Osteoblast (primary cell): ENCODE results near the gene FBXO3. TPM values are rescaled to one million over a fixed set of nuclear protein-coding genes. Genes with fewer than 3 reads are reported as not detected.
"Not testable (repeated sequence)": the region's sequence is repeated elsewhere in the genome, so short reads cannot be mapped to it uniquely, and the experiment has no call there.

Source experiments
- DNase-seq: peaks from one replicate; pipeline ENCODE4 v3.0.0; 2011; ENCODE audit warnings: low spot score, mixed read lengths; ENCODE audit not compliant: insufficient read length; ENCODE audit errors: missing footprints
- H2AFZ ChIP-seq: 2 replicates; pipeline ENCODE4 v1.6.0; 2011; ENCODE audit warnings: mild to moderate bottlenecking, low read length
- H3K27ac ChIP-seq: 2 replicates; pipeline ENCODE4 v1.5.1; 2011; ENCODE audit warnings: mild to moderate bottlenecking, low read depth, low read length, moderate library complexity
- H3K27me3 ChIP-seq: 2 replicates; pipeline ENCODE4 v1.6.0; 2012; ENCODE audit warnings: mild to moderate bottlenecking, control low read depth, inconsistent platforms, low read length, moderate library complexity; ENCODE audit not compliant: insufficient read depth
- H3K36me3 ChIP-seq: 2 replicates; pipeline ENCODE4 v1.5.1; 2011; ENCODE audit warnings: mild to moderate bottlenecking, low read length, control low read depth, moderate library complexity; ENCODE audit not compliant: insufficient read depth
- H3K4me1 ChIP-seq: 2 replicates; pipeline ENCODE4 v1.5.1; 2011; ENCODE audit warnings: mild to moderate bottlenecking, low read length, control low read depth, moderate library complexity; ENCODE audit not compliant: insufficient read depth
- H3K4me2 ChIP-seq: 2 replicates; pipeline ENCODE4 v1.6.0; 2011; ENCODE audit warnings: mild to moderate bottlenecking, low read length; ENCODE audit not compliant: insufficient read depth
- H3K4me3 ChIP-seq: fragments of 200-600 bp; sonication (generic); 3 replicates; pipeline ENCODE4 v1.5.1; 2012; ENCODE audit warnings: mild to moderate bottlenecking, low read length, inconsistent platforms; ENCODE audit not compliant: insufficient read depth
- H3K79me2 ChIP-seq: 2 replicates; pipeline ENCODE4 v1.6.0; 2012; ENCODE audit warnings: mild to moderate bottlenecking, low read length, control low read depth, inconsistent platforms; ENCODE audit not compliant: insufficient read depth
- H3K9me3 ChIP-seq: 2 replicates; pipeline ENCODE4 v1.5.1; 2011; ENCODE audit warnings: low read depth, low read length, control low read depth
- H4K20me1 ChIP-seq: 2 replicates; pipeline ENCODE4 v1.6.0; 2012; ENCODE audit warnings: mild to moderate bottlenecking, low read length, control low read depth; ENCODE audit not compliant: insufficient read depth
- CTCF ChIP-seq: IDR thresholded peaks from 2 replicates; pipeline ENCODE4 v1.5.1; 2011; ENCODE audit warnings: mild to moderate bottlenecking, low read depth, low read length, moderate library complexity; ENCODE audit errors: extremely low read depth
- total RNA-seq: library from RNA; depleted of rRNA; stranded (reverse); fragments of >200 nt; gene quantifications from 2 replicates; pipeline ENCODE4 v1.2.3, GENCODE V29; 2012

Gene FBXO3
- 35.8 and 38.3 TPM in 2 replicates for total RNA-seq

- TF ChIP-seq CTCF = no peak
- peaks cover 24% of the 10 kb centered on the region for H4K20me1 ChIP-seq
- H3K4me2 ChIP-seq = peak within 1 kb of the TSS; percentile 93
- peak within 1 kb of the TSS; percentile 56 for H3K27ac ChIP-seq
- H3K36me3 ChIP-seq = peaks cover 2% of the 10 kb centered on the region
- H3K79me2 ChIP-seq = peaks cover 34% of the 10 kb centered on the region
- H3K27me3 ChIP-seq = no peaks in the 10 kb centered on the region
- DNase-seq = peak; percentile 97
- H3K9me3 ChIP-seq = no peaks in the 10 kb centered on the region
- H3K4me1 ChIP-seq = peaks cover 25% of the 10 kb centered on the region
- peak within 1 kb of the TSS; percentile 94 for H3K4me3 ChIP-seq
- peak within 1 kb of the TSS; percentile 90 for H2AFZ ChIP-seq
Observed at GRCh38 chr11:33773987-33774735, at the start of gene FBXO3. TSS of gene FBXO3 (minus strand) at chr11:33774520. CDS start at chr11:33774497, 23 bp downstream.

- not testable (repeated sequence) for H3K4me1 ChIP-seq, DNase-seq, H3K9me3 ChIP-seq, H2AFZ ChIP-seq, H3K36me3 ChIP-seq, H4K20me1 ChIP-seq, H3K4me3 ChIP-seq, H3K4me2 ChIP-seq, H3K79me2 ChIP-seq, H3K27ac ChIP-seq
- peaks cover 57% of the 10 kb centered on the region for H3K27me3 ChIP-seq
Observed at GRCh38 chr11:33822981-33823380, 48.7 kb upstream of the FBXO3 start.

GRCh38 chr11:33819278-33820035 is 45.1 kb upstream of the FBXO3 start:
- H3K4me2 ChIP-seq = no peak overlapping the region
- H3K27ac ChIP-seq = no peak overlapping the region
- no peaks in the 10 kb centered on the region for H3K9me3 ChIP-seq
- no peaks in the 10 kb centered on the region for H3K36me3 ChIP-seq
- TF ChIP-seq CTCF = no peak
- no peak for DNase-seq
- no peaks in the 10 kb centered on the region for H3K79me2 ChIP-seq
- no peaks in the 10 kb centered on the region for H4K20me1 ChIP-seq
- no peak overlapping the region for H3K4me3 ChIP-seq
- H2AFZ ChIP-seq = no peak overlapping the region
- no peaks in the 10 kb centered on the region for H3K4me1 ChIP-seq
- H3K27me3 ChIP-seq = peaks cover 66% of the 10 kb centered on the region

- Histone ChIP-seq H3K79me2 (no peaks in the 10 kb centered on the region), H3K27ac (no peak overlapping the region), H3K4me3 (no peak overlapping the region), H3K4me1 (no peaks in the 10 kb centered on the region), H3K36me3 (no peaks in the 10 kb centered on the region), H3K27me3 (no peaks in the 10 kb centered on the region), H2AFZ (no peak overlapping the region), H3K9me3 (no peaks in the 10 kb centered on the region), H4K20me1 (no peaks in the 10 kb centered on the region), H3K4me2 (peak overlapping the region; percentile 28)
- peak; percentile 97 for TF ChIP-seq CTCF
- peak; percentile 56 for DNase-seq
Observed at GRCh38 chr11:33808228-33808828, 34.0 kb upstream of the FBXO3 start.
